Stimulated activated CD4-positive, alpha-beta T cell treated with anti-CD3 and anti-CD28 coated beads, Interleukin-1b, Interleukin-23, amount 100 ng/mL, for 24 hours (primary cell): Measurements from ENCODE around the gene PRRT4.
A peak's percentile ranks its signal among the peaks of the same experiment; 100 is the strongest.

Experiments used
- DNase-seq, 4 experiments: peaks; one replicate each; pipeline ENCODE4 v3.0.0-alpha.2; 2020; ENCODE audit warnings: low read depth in 4 of 4, low spot score in 1 of 4

Gene PRRT4

GRCh38 chr7:128361411-128362379 is at the start of gene PRRT4:
Gene PRRT4, minus strand, starts transcription at chr7:128361690.
- DNase-seq = no peak

- no peak for DNase-seq
Measured at GRCh38 chr7:128410451-128410753, 48.9 kb upstream of the PRRT4 start.

GRCh38 chr7:128409596-128410450 is 48.3 kb upstream of the PRRT4 start, which contains the start of gene IMPDH1:
Gene IMPDH1, minus strand, starts transcription at chr7:128409982. Its CDS starts 81 bp downstream, at chr7:128409901.
- peak; percentile 57 to 89 (median 82) for DNase-seq

- no peak for DNase-seq
Measured at GRCh38 chr7:128408709-128409595, 47.5 kb upstream of the PRRT4 start.

GRCh38 chr7:128407751-128408708 is 46.5 kb upstream of the PRRT4 start:
- no peak for DNase-seq

- DNase-seq = no peak
Measured at GRCh38 chr7:128407233-128407589, 45.7 kb upstream of the PRRT4 start.

- DNase-seq = no peak
Measured at GRCh38 chr7:128406314-128407232, 45.1 kb upstream of the PRRT4 start.

- peak; percentile 21 to 44 (median 34) for DNase-seq
Measured at GRCh38 chr7:128405471-128406313, 44.2 kb upstream of the PRRT4 start.

GRCh38 chr7:128404886-128405470 is 43.5 kb upstream of the PRRT4 start:
- DNase-seq = no peak

- no peak for DNase-seq
Measured at GRCh38 chr7:128404143-128404681, 42.7 kb upstream of the PRRT4 start.

- DNase-seq = no peak
Measured at GRCh38 chr7:128403676-128404075, 42.2 kb upstream of the PRRT4 start.

- no peak for DNase-seq
Measured at GRCh38 chr7:128402356-128402755, 40.9 kb upstream of the PRRT4 start.

- no peak for DNase-seq
Measured at GRCh38 chr7:128400566-128400965, 39.1 kb upstream of the PRRT4 start.

- DNase-seq = no peak
Measured at GRCh38 chr7:128399991-128400390, 38.5 kb upstream of the PRRT4 start.

- no peak for DNase-seq
Measured at GRCh38 chr7:128398841-128399135, 37.3 kb upstream of the PRRT4 start.

GRCh38 chr7:128398016-128398840 is 36.7 kb upstream of the PRRT4 start:
- peak in 2 of 4 experiments; percentile 23 to 24 for DNase-seq

- DNase-seq = no peak
Measured at GRCh38 chr7:128396357-128396756, 34.9 kb upstream of the PRRT4 start.
